Fibroblast of gingiva (primary cell): Measurements from ENCODE around the gene B4GALT2.
A peak's percentile ranks its signal among the peaks of the same experiment; 100 is the strongest.

Experiments used
- DNase-seq: peaks from one replicate; pipeline ENCODE4 v3.0.0-alpha.2; 2011; ENCODE audit warnings: low read depth

Gene B4GALT2

DNA sequence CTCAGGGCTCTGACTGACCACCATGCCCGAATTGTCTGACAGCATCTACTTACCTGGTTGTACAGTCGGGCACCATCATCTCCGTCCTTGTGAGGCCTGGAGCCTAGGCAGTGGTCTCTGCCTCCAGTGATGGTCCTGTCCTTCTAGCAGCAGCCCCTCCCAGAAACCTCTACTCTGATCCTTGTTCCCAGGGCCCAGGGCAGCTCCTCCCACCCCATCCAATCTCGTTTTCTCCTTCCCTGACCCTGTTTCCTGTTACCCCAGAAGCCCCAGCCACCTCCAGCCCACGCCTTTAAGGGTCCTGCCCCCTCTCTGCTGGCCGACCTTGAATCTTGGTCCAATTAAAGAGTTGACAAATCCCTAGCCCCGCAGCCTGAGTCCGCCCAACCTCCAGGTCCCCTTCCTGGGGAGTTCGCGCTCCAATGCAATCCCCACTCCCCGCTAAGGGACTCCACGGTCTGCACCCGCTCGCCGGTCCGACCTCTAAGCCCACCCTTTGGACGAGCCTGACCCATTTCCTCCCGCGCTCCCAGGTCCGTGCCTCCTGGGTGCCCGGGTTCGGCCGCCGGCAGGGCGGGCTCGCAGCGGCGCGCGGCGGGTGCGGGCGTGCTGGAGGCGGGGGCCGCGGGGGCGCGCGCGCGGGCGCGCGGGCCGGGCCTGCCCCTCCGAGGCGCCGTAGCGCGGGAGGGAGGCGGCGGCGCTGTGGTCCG, at the start of gene B4GALT2:
TSS of gene B4GALT2 (plus strand) at position 660 of the 710 bp plus-strand sequence. CDS start 1,951 bp downstream, outside the sequence.
- DNase-seq, result peak; percentile 26

- DNase-seq, result no peak
Observed at GRCh38 chr1:43930168-43930948, 48.7 kb upstream of the B4GALT2 start.

DNA sequence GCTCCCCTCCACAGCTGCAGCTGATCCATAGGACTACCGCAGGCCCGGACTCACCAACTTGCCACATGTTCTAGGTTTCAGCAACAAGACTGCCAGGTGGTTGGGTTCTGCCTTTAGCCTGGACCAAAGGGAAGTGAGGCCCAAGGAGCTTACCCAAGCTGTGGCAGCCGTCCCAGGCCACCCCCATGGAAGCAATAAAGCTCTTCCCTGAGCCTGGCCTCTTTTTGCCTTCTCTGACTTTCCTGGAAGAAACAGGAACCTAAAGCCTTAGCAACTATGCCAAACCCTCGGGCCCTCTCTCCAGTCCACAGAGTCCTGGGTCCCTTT, 48.1 kb upstream of the B4GALT2 start:
- no peak for DNase-seq

DNA sequence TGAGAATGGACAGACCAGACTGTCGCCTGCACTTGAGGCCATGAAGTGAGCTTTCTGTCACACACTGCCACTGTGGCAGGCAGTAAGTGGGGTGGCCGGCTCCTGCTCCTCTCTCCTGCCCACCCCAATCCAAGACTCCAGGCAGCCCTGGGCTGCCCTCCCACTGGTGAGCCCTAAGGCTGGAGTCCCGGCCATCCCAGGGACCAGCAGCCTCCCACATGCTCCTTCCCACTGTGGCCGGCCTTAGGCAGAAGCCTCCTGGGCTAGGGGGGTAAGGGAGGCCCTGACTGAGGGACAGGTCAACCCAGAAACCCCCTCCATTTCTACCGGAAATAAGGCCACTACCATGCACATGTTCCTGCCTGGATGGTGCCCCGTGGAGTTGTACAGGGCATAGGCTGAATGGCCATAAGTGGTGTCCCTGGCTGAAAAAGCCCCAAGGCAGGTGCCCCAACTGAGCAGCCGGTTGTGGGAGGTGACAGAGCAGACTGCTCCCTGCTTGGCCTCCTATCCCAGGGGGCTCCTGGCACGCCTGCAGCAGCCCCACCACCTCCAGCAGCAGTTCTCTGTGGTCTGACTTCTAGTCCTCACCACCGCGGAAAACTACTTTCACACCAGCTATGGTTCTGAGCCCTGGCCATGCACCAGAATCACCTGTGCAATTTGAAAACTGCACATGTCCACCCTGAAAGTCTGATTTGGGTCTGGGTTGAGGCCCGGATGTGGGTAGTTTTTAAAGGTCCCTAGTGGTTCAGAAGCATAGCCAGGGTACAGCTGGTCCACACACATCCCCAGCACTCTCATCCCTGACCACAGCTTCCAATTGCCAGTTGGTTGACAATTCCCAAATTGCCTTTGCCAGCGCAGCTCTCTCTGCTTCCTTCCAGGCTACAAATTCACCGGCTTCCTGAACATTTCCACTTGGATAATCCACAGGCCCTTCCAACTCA, 47.0 kb upstream of the B4GALT2 start:
- DNase-seq, result no peak

DNA sequence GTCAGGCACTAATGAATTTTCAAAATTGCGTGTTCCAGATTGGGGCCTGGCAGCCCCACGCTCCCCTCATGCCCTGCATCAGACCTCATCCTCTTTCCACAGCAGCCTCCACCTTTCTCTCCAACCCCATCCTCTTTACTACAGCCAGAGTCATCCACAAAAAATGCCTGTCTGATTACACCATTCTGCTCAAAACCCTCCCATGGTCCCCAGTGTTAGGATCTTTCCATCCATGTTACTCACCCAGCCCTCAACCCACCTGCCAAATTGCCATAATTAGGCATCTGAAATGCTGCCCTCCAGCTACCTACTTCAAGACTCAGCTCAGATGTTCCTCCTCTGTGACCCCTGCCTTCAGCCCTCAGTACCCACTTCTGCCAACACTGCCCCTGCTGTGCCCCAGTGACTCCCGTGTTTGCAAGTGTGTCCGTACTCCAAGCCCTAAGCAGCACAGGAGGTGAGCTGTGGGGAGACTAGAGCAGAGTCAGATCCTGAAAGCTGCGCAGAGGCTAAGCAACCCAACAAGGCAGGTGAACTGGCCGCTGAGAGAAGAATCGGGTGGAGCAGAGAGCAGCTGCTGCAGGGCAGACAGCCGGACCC, 46.1 kb upstream of the B4GALT2 start:
- DNase-seq, result peak; percentile 17

DNA sequence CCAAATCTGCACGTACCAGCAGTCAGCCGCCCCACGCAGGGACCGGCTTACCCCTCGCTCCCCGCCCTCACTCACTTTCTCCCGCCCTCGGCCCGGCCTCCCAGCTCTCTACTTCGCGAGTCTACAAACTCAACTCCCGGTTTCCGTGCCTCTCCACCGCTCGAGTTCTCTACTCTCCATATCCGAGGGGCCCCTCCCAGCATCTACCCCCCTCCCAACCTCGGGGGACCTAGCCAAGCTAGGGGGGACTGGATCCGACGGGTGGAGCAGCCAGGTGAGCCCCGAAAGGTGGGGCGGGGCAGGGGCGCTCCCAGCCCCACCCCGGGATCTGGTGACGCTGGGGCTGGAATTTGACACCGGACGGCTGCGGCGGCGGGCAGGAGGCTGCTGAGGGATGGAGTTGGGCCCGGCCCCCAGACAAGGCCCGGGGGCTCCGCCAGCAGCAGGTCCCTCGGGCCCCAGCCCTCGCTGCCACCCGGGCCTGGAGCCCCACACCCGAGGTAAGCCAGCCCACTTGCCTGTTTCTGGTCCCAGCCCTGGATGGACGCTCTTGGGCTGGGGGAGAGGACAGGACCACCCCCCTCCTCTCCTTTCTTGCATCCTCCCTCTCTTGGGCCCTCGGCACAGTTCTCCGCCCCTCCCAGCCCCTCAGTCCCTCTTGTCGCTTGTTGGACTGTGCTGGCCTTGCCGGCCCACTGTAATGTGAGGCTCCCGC, 45.5 kb upstream of the B4GALT2 start, which contains the start of gene ARTN:
TSS of gene ARTN (plus strand) at position 416 of the 715 bp plus-strand sequence. CDS start 1,856 bp downstream, outside the sequence.
- DNase-seq, result no peak

DNA sequence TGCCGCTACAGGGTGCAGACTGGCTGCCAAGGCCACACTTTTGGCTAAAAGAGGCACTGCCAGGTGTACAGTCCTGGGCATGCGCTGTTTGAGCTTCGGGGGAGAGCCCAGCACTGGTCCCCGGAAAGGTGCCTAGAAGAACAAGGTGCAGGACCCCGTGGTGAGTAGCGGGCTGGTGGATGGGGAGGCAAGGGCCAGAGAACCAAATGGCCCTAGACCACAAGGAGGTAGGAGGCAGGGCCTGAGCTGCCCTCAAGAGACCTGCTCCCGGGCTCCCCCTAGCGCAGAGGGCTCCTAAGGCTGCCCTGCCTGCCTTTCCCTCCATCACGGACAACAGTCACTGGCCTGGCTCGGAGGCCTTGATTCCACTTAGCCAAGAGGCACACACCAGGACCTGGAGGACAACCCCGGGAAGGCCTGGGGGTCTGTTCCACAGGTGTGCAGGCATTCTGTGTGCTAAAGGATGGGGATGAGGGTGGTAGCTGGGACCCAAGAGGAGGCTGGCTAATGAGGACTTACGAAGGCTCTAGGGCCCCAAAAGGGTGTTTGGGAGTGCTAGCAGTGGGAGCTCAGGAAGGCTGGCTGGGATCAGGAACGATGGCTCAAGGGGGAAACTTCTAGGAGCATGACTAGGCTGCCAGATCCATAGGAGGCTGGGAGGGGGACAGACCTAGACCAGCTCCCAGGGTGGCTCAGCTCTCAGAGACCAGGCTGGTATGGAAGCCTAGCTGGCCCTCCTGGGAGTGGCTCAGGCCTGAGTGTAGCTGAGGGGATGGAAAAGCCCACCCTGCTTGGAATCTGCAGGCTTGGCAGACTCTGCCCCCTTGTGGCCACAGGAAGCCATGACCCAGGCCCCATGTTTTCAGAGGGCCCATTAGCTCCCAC, 44.7 kb upstream of the B4GALT2 start:
- DNase-seq, result peak; percentile 36

DNA sequence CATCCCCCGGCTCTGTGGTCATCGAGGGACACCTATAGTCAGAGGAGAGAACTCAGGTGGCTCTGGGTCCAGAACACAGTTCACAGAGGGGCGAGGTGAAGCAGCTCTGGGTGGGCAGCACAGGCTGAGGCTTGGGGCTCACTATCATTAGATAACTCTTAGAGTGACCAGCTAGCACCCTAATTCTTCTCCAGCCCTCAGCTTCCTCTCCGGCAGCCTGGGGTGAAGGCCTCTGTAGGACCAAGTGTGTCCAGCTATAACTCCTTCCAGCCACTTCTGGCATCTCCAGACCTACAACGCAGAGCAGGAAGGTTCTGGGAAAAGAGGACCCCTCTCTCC, 44.1 kb upstream of the B4GALT2 start:
- DNase-seq, result no peak

DNA sequence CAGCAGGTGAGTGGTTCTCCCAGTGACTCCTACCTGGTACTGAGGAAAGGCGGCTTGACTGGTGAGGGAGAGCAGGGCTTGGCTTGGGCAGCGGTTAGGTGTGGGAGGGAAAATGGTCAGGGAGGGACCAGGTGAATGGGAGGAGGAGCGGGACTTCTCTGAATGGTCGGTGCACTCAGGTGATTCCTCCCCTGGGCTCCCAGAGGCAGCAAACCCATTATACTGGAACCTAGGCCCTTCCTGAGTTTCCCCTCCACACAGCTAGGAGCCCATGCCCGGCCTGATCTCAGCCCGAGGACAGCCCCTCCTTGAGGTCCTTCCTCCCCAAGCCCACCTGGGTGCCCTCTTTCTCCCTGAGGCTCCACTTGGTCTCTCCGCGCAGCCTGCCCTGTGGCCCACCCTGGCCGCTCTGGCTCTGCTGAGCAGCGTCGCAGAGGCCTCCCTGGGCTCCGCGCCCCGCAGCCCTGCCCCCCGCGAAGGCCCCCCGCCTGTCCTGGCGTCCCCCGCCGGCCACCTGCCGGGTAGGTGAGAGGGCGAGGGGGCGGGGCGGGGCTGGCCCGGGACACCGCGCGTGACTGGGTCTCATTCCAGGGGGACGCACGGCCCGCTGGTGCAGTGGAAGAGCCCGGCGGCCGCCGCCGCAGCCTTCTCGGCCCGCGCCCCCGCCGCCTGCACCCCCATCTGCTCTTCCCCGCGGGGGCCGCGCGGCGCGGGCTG, 43.1 kb upstream of the B4GALT2 start:
- DNase-seq, result no peak

DNA sequence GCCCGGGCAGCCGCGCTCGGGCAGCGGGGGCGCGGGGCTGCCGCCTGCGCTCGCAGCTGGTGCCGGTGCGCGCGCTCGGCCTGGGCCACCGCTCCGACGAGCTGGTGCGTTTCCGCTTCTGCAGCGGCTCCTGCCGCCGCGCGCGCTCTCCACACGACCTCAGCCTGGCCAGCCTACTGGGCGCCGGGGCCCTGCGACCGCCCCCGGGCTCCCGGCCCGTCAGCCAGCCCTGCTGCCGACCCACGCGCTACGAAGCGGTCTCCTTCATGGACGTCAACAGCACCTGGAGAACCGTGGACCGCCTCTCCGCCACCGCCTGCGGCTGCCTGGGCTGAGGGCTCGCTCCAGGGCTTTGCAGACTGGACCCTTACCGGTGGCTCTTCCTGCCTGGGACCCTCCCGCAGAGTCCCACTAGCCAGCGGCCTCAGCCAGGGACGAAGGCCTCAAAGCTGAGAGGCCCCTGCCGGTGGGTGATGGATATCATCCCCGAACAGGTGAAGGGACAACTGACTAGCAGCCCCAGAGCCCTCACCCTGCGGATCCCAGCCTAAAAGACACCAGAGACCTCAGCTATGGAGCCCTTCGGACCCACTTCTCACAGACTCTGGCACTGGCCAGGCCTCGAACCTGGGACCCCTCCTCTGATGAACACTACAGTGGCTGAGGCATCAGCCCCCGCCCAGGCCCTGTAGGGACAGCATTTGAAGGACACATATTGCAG, 42.4 kb upstream of the B4GALT2 start:
- DNase-seq, result peak; percentile 26

- DNase-seq, result no peak
Observed at GRCh38 chr1:43937179-43937865, 41.7 kb upstream of the B4GALT2 start.

- DNase-seq, result no peak
Observed at GRCh38 chr1:43938383-43938782, 40.6 kb upstream of the B4GALT2 start.

DNA sequence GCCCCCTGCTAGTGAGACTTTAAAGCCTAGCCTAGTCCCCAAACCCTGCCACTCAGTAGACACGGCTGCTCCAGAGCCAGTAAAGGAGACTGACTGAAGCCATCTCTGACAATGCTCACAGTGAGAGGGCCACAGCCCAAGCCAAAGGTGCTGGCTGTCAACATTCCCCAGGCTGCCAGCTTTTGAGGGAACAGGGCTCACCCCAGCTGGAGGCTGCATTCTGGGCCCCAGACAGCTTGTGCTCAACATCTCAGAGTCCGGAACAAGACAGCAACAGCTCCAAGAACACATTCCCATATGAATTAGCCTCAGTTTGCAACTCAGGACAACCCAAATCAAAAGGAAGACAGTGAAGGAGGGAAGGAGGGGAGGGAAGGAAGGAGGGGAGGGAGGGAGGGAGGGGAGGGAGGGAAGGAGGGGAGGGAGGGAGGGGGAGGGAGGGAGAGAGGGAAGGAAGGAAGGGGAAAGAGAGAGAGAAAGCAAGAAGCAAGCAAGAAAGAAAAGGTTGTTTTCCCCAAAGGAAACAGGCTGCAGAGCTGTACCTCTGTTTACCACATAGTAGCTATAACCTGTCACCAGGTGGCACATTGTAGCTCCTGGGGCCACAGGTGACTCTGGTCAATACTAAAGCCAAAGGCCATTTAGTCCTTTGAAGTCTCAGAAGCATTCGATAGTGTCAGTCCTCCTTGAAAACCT, 40.0 kb upstream of the B4GALT2 start:
- no peak for DNase-seq

DNA sequence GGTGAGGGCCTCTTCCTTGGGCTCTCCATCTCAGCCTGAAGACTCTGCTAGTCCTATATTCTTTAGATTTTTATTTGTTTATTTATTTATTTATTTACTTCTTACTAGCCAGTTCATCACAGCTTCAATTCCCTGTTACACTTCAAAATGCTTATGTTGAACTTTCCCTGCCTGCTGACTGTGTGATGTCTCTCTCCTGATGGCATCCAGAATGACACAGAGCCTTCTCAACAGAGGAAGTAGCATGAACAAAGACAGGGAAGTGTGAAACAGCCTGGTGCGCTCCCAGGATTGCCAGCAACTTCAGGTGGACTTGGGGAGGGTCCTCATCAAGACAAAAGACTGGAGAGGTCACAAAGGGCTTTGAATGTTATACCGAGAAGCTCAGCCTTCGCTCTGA, 36.6 kb upstream of the B4GALT2 start:
- no peak for DNase-seq

- no peak for DNase-seq
Observed at GRCh38 chr1:43944860-43945259, 34.1 kb upstream of the B4GALT2 start.

- DNase-seq, result no peak
Observed at GRCh38 chr1:43945674-43946235, 33.3 kb upstream of the B4GALT2 start.
